IMR-90 (cell line): ENCODE results near the gene RAB11FIP3.

Experiments
- CEBPB ChIP-seq: IDR thresholded peaks from 2 replicates; pipeline ENCODE4 v1.6.1; 2012; ENCODE audit warnings: low read depth, low read length, improper control_type of control experiment
- POLR2A ChIP-seq: IDR thresholded peaks from 2 replicates; pipeline ENCODE4 v1.6.1; 2012; ENCODE audit warnings: mild to moderate bottlenecking, low read depth, low read length
- RAD21 ChIP-seq: IDR thresholded peaks from 2 replicates; pipeline ENCODE4 v1.6.1; 2012; ENCODE audit warnings: low read length, improper control_type of control experiment
- RFX5 ChIP-seq: IDR thresholded peaks from 2 replicates; pipeline ENCODE4 v1.8.0; 2012; ENCODE audit warnings: low read depth, mild to moderate bottlenecking, low read length, moderate library complexity
- SMC3 ChIP-seq: fragments of 150-350 bp; IDR thresholded peaks from 2 replicates; pipeline ENCODE4 v1.6.1; 2016; ENCODE audit warnings: low read depth, mild to moderate bottlenecking, antibody characterized with exemption, low read length, moderate library complexity
- USF2 ChIP-seq: fragments of 150-350 bp; IDR thresholded peaks from 2 replicates; pipeline ENCODE4 v1.6.1; 2017; ENCODE audit warnings: mild to moderate bottlenecking, antibody characterized with exemption, low read length, low read depth
- TF ChIP-seq, protein P1 (sequence below): conservative IDR thresholded peaks from 2 replicates; pipeline ENCODE4 v1.5.1; 2012; ENCODE audit warnings: mild to moderate bottlenecking, low read depth, low read length, improper control_type of control experiment

DNA sequence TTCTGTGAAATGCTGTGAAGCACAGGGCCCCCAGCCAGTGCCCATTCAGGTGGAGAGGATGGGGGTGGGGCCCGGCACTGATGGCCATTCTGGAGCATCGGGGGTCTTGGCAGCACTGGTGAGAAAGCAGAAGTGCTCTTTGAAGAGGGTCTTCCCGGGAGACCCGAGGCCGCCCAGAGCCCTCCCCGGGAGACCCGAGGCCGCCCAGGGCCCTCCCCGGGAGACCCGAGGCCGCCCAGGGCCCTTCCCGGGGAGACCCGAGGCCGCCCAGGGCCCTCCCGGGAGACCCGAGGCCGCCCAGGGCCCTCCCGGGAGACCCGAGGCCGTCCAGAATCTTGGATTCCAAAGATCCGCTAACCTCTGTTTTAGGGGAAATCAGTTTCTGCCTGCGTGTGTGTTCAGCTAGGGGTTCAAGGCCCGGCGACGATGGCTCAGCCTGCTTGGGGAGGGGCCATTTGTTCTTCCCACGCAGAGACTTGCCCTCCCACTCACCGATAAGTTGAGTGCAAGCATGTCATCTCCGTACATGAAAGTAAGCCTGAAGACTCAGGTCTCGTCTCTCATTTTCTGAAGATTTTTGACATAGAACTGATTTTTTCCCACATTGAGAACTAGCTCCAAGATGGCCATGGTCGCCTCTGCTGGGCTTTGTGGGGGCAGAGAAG, 66.9 kb downstream of the RAB11FIP3 start:
- TF ChIP-seq, protein P1, sequence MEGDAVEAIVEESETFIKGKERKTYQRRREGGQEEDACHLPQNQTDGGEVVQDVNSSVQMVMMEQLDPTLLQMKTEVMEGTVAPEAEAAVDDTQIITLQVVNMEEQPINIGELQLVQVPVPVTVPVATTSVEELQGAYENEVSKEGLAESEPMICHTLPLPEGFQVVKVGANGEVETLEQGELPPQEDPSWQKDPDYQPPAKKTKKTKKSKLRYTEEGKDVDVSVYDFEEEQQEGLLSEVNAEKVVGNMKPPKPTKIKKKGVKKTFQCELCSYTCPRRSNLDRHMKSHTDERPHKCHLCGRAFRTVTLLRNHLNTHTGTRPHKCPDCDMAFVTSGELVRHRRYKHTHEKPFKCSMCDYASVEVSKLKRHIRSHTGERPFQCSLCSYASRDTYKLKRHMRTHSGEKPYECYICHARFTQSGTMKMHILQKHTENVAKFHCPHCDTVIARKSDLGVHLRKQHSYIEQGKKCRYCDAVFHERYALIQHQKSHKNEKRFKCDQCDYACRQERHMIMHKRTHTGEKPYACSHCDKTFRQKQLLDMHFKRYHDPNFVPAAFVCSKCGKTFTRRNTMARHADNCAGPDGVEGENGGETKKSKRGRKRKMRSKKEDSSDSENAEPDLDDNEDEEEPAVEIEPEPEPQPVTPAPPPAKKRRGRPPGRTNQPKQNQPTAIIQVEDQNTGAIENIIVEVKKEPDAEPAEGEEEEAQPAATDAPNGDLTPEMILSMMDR: no peak
- TF ChIP-seq USF2: no peak
- no peak for TF ChIP-seq POLR2A
- no peak for TF ChIP-seq SMC3
- TF ChIP-seq RFX5: no peak
- no peak for TF ChIP-seq CEBPB
- no peak for TF ChIP-seq RAD21
